GM21786 (cell line): Measurements from ENCODE around the gene GNB1.

Experiments
- ATAC-seq: cut with Tn5 transposase; IDR thresholded peaks from one replicate; pipeline ENCODE4 v1.9.1; 2021; ENCODE audit not compliant: unreplicated experiment

Gene GNB1

DNA sequence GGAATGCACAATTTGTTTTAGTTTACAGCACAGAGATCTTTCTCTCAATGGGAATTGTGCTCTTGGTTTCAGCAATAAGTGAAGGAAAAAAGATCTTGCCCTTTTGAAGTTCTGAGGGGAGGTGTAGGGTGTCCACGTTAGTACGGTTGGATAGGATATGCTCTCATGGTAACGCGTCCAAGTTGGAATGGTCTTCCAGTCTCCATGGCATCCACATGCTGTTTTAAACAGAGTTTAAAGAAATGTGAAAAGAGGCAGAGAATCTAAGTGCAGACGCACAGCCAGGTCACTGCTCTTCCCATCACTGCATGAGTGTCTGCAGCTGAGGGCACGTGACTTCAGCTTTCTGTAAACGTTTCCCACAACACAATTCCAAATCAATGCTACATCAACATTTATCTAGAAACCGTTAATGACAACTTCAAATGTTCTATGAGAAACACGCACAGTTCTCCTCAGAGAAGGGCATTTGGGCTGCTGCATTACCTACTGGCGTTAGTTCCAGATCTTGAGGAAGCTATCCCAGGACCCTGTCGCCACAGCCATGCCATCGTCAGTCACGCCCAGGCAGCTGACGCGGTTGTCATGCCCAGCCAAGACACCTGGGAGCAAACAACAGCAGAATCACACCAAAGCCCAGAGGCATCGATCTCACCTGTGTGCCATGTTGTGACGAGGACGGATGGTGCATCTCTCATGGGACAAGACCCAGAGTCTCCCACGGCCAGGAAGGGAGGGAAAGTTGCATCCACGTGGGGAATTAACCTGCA lies 103.9 kb downstream of the GNB1 start:
- no peak for ATAC-seq

DNA sequence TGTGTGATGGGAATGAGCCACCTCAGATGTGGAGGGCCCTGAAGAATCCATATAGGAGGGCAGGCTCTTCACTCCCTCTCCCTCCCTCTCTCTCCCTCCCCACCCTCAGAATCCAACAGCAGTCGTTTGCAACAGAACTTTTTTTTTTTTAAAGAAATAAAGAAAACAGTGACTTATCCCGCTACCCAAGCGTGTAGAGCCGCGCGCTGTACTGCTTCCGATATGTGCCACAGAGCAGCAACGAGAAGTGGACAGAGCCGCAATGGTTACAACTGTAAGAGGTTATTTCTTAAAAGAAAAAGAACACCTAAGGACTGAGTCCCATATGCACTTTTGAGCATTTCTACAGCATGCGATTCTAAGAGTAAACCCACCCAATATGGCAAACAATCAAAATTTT lies 105.2 kb downstream of the GNB1 start:
- no peak for ATAC-seq

DNA sequence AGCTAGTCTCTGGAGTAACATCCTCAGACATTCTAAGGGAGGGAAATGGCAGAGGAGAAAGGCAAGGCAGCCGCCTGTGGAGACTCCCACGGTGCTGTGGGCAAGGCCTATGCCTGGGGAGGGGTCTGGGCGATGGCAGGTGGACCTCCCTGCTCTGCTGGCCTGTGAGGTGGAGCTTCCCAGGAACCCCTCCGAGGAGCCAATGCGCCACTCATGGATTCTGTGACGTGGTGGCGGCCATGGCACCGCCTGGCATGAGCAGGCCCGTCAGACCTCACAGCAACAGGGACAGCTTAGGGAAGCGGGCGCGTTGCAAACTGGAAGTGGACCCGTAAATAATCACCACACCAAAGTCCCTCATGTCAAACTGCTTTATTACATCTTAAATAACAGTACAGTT lies 106.0 kb downstream of the GNB1 start:
- no peak for ATAC-seq

DNA sequence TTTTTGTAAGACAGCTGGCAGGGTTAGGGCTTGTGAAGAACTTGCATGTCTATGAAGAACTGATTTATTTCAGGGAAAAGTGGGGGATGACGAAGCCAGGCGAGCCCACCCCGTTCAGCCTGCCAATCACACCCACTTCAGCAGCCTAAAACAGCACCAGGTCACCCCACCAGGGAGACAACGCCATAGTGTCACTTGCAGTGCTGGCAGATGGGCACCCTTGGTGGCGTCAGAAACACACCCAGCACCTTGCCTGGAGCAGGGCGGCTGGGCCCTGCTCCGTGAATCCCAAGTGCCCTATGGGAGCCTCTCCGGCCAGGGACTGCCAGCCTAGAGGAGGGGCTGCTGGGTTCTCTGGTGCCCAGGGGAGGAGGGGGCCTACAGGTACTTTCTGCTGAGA lies 107.6 kb downstream of the GNB1 start:
- no peak for ATAC-seq

DNA sequence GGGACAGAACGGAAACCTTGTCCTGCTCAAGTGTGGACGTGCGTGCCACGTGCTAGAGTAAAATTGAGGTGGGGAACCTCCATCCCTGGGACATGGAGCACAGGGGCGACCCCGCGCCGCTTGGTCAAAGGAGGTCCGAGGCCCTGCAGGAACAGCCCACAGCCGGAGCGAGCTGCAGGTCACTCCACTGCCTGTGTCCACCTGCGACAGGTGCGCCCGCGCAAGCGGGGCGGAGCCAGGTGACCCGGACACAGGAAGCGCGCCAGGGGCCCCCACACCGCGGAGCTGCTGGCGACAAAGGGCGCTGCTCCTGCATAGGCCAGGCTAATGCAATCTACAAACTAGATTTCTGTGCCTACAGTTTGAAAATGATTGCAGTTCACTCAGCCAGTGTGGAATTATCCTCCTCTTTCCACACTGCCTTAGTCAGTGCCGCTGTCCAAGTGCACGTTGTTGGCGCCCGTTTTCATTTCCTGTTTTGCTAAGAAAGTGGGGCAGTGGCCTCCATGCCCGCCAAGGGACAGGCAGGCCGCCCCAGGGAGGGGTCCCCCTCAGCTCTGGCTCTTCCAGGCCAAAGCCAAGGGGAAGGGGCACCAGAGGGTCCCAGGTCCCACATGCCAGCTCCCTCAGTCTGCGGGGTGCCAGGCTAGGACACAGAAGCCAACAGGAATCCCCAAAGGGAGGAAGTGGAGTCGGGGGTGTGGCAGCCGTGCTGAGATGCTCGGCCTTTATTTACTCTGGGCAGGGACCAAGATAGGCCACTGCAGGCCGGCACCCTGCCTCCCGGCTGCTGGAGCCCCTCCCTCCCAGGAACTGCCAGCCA lies 108.3 kb downstream of the GNB1 start:
- no peak for ATAC-seq

DNA sequence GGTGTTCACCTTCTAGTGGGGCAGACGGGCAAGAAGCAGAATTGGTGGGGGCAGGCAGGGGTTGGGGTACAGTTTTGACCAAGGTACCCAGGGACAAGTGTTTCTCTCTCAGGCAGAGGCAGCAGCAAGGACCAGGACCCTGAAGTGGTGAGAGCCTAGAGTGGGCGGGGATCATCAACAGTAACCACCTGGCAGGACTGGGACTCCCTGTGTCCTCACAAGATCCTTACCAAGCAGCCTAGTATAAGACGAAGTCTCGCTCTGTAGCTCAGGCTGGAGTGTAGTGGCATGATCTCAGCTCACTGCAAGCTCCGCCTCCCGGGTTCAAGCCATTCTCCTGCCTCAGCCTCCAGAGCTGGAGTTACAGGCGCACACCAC lies 109.4 kb downstream of the GNB1 start:
- no peak for ATAC-seq

DNA sequence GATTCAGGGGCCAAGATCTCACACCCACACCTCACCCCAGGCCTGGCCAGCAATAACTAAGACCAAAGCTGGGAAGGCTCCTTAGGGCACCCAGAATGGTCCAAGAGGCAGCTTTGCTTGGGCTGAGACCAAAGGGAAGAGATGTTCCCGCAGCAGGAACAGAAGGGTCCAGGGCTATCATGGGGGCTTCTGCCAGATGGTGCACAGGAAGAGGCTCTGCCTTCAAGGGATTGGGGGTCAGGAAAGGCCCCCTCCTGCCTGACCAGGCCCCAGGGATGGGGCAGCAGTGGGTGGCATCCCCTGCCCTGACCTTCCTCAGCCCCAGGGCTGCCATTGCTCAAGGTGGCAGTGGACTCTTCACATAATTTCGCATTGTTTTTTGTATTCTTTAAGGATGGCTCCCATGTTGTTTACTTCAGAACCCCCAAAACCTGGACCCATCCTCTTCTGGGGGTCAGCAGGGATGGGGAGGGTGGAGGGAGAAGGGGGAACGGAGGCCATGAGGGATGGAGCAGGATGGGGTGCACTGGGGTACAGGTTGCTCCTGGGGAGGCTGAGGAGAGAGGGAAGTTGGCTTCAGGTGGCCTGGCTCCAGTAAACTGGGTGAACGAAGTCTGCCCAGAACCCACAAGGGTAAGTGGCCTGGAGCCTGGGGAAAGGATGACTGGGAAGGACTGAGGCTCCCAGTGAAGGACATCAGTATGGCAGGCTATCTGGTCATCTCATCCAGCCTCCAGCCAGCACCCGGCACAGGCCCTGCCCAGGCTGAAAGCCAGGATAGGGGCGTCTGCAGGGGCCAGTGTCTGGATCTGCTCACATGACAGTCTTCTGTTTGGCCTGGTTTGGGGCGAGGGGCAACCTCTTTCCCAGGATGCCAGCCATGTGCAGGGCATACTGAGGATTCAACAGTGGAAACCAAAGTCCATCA lies 110.0 kb downstream of the GNB1 start:
- ATAC-seq, result no peak

DNA sequence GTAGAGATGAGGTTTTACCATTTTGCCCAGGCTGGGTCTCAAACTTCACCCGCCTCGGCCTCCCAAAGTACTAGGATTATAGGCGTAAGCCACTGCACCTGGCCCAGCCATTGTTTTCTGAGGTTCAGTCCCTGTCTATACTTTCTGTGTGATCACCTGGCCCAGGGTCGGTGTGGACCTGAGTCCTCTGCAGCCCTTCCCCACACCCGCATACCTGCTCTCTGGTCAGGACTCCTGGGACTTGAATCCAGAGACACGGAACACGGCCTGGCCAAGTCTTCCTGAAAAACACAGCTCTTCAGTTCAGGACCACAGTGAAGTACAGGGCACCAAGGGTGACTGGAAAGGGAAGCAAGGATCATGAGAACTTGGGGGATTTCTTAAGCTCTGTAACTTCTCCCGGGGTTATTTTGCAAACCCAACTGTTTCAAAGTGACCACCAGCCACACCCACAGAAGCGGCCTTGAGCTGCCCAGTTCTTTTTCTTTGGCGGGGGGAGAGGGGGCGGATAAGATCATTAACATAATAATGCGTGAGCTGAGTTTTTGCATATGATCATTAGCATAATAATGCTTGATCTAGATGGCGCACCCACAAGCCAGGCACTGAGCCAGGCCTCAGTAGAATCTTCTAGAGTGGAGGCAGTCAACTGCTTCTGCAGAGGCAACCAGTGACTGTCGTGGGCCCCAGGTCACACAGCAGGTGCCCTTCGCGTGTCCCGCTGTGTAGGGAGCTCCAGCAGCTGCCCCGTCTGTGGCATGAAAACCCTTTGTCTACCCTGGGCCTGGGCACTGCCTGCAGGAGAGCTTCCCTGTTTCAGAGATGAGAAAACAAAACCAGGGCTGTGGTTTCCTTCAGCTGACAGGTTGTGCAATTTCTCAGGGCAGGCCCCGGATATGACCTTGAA lies 110.9 kb downstream of the GNB1 start:
- ATAC-seq, result peak; percentile 33

DNA sequence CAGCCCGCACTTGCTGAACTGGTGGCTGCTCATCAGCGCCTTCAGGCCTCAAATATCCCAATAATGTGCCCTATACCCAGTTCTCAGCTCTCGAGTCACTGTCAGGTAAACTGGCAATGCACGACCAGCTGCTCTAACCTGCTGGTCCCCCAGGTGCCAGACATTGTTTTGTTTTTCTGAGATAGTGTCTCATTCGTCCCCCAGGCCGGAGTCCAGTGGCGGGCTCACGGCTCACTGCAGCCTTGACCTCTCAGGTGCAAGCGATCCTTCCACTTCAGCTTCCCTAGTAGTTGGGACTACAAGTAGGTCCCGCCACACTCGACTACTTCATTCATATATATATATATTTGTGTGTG lies 111.6 kb downstream of the GNB1 start:
- no peak for ATAC-seq

DNA sequence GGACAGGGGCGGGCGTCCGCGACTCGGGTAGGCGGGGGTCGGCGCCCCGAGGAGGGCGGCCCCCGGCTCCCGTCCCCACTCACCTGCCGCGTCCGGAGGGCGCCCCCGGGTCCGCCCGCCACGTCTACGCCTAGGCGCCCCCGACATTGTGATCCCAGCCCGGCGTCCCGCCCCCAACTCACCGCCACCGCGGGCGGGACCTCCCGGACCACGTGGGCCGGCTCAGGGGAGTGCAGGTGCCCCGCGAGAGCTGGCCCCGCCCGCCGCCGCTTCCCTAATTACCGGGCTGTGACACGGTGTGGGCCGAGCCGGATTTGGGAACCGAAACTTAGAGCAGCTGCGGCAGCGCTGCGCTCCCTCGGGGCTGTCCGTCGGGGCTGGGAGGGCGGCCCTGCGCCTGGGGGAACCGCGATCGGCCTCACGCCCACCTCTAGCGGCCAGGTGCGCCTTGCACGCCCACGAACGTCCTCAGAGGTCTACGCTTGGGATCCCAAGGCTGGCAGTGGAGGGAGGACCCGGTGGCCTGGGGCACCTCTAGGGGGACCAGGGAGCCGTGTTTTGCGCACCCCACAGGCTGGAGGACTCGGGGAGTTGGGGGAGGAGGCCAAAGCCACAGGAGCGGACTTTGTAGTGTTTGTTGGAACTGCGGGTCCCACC lies 112.1 kb downstream of the GNB1 start:
- peak; percentile 54 for ATAC-seq

DNA sequence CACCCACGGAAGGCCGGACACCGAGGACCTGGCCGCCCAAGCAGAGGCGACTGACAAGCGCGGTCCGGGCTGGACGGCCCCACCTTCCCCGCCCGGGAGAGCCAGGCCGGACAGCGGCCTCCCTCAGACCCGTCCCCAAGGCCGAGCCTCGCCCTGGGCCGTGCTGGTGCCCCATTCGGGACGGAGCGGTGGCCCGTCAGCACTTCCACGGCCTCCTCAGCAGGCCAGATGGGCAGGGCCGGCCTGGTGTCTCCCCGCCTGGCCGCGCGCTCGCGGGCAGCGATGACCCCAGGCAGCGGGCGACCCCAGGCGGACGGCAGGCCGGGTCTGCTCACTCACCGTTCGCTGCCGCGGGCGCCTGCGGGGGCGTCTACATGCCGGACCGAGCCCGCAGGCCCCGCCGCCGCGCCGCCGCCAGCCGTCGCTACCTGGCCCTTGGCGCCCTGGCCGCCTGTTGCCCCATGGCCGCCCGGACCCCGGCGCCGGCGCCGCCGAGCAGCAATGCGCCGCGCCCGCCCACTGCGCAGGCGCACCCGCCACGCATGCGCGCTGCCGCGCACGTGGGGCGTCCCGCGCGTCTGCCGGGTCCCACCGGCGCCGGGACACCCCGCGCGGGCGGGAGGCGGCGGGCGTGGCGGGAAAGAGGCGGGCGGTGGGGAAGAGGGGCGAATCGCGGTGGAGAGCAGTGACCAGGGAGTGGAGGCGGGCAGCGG lies 112.8 kb downstream of the GNB1 start, which contains the start of gene NADK:
NADK (minus strand) TSS at position 521 of the 713 bp plus-strand sequence. CDS start 13,064 bp downstream, outside the sequence.
- peak; percentile 25 for ATAC-seq

DNA sequence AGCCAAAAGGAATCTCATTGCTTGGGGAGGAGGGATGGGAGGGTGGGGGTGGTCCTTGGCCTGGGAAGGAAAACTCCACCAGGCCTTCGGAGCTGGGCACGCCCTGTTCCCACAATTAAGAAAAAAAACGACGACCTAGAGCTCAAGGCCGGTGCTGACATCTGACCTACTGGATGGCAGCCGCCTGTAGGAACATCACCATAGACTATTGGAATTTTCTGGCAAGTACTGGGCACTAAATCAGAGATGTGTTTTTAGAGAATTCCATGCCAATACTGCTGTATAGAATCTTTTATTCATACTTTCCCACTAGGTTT lies 113.3 kb downstream of the GNB1 start:
- ATAC-seq, result no peak

DNA sequence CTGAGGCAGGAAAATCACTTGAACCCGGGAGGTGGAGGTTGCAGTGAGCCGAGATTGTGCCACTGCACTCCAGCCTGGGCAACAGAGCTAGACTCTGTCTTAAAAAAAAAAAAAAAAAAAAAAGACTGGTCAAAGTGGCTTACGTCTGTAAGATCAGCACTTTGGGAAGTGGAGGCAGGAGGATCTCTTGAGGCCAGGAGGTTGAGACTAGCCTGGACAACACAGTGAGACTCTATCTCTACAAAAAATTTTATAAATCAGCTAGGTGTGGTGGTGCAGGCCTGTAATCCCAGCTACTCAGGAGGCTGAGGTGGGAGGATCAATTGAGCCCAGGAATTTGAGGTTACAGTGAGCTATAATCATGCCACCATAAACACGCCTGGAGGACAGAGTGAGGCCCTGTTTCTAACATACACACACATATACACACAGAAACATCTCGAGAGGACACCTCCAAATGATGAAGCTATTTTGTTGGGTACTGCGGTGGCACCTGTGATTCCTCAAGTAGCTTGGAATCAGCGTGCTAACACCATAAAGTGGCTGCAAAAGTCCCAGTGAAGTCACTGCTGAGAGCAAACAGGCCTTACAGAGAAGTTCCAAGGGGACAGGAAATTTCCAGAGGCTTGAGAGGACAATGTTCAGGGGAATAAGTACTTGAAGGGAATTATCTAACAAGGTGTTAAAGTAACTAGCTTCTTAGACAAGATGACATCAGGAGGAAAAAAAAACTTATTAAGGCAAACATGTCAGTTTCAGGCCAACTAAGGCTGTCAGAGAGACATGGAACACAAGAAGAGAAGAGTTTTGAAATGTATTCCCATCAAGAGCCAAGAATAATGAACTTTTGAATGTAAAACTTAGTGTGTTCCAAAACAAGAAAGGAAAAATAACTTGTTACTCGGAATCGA lies 114.0 kb downstream of the GNB1 start:
- no peak for ATAC-seq

DNA sequence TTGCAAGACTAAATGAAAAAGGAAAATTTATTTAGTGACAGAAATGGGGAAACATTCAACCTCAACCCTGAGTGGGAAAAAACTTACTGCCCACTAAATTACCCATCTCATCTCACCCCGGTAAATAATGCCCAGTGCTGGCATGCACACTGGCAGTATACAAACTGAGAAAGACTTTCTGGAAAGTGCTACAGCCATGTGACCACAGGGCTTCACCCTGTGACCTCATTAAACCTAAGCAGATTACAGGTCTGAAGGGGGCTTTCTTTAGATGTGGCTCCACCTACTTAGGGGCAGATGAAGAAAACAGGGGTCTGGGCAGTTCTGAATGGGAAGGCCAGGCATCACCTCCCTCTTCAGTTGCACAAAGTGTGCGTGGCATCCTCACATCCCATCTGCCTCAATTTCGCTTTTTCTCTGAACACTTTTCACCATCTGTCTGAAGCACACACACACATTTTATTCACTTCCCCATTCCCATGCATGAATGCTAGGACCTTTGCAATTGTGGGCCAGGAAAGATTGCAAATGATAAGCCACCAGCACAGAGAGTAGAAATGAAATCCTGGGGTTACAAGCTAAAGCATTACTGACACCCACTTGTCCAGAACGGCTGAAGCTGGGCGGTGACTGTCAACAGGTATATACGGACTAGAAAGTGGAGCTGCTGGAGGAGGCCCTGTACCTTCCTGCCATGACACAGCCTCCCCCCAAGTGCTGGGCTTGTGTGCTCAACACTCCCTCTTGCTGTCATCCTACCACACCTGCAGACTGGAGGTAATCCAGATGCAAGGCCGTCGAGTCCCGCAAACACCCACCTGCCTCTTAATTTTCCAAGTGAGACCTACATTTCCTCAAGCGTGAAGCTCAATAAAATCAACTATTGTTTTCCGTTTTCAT lies 115.3 kb downstream of the GNB1 start:
- ATAC-seq, result no peak

DNA sequence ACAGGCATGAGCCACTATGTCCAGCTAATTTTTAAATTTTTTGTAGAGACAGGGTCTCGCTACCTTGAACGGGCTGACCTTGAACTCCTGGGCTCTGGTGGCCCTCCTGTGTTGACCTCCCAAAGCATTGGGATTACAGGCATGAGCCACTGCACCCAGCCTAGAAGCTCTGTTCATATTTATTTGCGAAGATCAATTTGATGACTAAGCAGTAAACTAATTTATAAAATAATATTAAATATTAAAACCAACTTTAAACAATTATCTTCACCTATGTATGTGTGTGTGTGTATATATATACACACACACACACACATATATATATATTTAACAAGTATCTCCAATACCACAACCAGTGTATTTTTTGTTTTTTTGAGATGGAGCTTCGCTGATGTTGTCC lies 117.0 kb downstream of the GNB1 start:
- ATAC-seq, result no peak

DNA sequence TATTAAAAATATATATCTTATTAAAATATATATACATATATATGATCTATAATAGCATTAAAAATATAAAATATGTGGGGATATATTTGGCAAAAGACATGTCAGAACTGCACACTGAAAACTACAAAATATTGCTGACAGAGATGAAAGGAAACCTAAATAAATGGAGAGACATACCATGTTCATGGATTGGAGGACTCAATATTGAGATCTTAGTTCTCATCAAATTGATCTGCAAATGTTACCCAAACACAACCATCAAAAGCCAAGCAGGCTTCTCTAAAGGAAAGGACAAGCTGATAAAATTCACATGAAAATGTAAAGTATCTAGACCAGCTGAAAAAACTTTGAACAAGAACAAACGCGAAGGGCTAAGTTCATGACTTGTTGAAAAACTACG lies 119.8 kb downstream of the GNB1 start:
- ATAC-seq, result no peak

DNA sequence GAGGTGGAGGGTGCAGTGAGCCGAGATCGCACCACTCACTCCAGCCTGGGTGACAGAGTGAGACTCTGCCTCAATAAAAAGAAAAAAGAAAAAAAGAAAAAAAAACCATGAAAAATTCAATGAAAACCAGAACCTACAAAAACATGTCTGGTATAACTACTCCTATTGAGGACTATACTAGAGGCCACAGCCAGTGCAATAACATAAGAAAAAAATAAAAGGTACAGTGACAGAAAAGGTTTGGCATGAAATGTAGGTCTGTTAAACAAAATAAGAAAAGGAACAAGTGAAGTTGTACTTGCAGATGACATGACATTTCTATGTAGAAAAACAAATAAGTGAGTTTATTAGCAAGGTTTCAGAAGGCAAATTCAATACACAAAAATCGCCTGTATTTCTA lies 120.8 kb downstream of the GNB1 start:
- ATAC-seq, result no peak
